A673 (cell line): ENCODE measurements around the gene SPATA6L. TPM values are rescaled to one million over a fixed set of nuclear protein-coding genes. Genes with fewer than 3 reads are reported as not detected.

ENCODE experiments used
- BruUV-seq: library from RNA; stranded (reverse); fragments of 400-500 nt; replicated peaks from 2 replicates; lab custom pipeline; 2021; lab: Mats Ljungman, UMichigan
- CTCF ChIA-PET: fragments of 300-600 bp; sonication (Branson Sonifier 250); formaldehyde crosslinking; loops from one replicate; lab custom pipeline; 2022; ENCODE audit warnings: antibody characterized with exemption; lab: Charles Lee
- POLR2A ChIA-PET: fragments of 300-600 bp; sonication (Branson Sonifier 250); formaldehyde crosslinking; loops from one replicate; lab custom pipeline; 2022; ENCODE audit warnings: antibody characterized with exemption; ENCODE audit not compliant: low non-redundant PET; lab: Charles Lee
- DNase-seq: peaks from one replicate; pipeline ENCODE4 v3.0.0-alpha.2; 2015; ENCODE audit warnings: low spot score
- H3K27ac ChIP-seq: fragments of 200-600 bp; sonication (generic); 2 replicates; pipeline ENCODE4 v1.5.1; 2016; ENCODE audit warnings: mixed run types, low read depth, mild to moderate bottlenecking, mixed read lengths, antibody characterized with exemption, low read length; ENCODE audit not compliant: poor library complexity, severe bottlenecking
- H3K27me3 ChIP-seq: fragments of 200-600 bp; sonication (generic); replicated peaks from 2 replicates; pipeline ENCODE4 v1.6.1; 2017; ENCODE audit warnings: mixed run types, low read depth, mild to moderate bottlenecking, mixed read lengths, antibody characterized with exemption, low read length; ENCODE audit not compliant: insufficient read depth, poor library complexity
- H3K36me3 ChIP-seq: fragments of 200-600 bp; sonication (generic); 2 replicates; pipeline ENCODE4 v1.6.1; 2016; ENCODE audit warnings: mixed run types, mild to moderate bottlenecking, mixed read lengths, antibody characterized with exemption, low read length; ENCODE audit not compliant: insufficient read depth, poor library complexity, severe bottlenecking
- H3K4me1 ChIP-seq: fragments of 200-600 bp; sonication (generic); 2 replicates; pipeline ENCODE4 v1.6.1; 2017; ENCODE audit warnings: mixed run types, mild to moderate bottlenecking, mixed read lengths, antibody characterized with exemption, low read length; ENCODE audit not compliant: insufficient read depth, poor library complexity, severe bottlenecking
- H3K4me3 ChIP-seq: fragments of 200-600 bp; sonication (generic); 2 replicates; pipeline ENCODE4 v1.5.1; 2016; ENCODE audit warnings: low read depth, mixed run types, mild to moderate bottlenecking, mixed read lengths, low read length; ENCODE audit not compliant: poor library complexity, severe bottlenecking
- H3K9me3 ChIP-seq: fragments of 200-600 bp; sonication (generic); 2 replicates; pipeline ENCODE4 v1.6.1; 2016; ENCODE audit warnings: mixed run types, low read depth, mild to moderate bottlenecking, mixed read lengths, antibody characterized with exemption, low read length; ENCODE audit not compliant: poor library complexity, severe bottlenecking
- EZH2 ChIP-seq: fragments of 200-600 bp; sonication (generic); IDR thresholded peaks from 2 replicates; pipeline ENCODE4 v1.6.1; 2017; ENCODE audit warnings: borderline replicate concordance, low read depth, mild to moderate bottlenecking, mixed read lengths, antibody characterized with exemption, low read length; ENCODE audit not compliant: poor library complexity, severe bottlenecking
- intact Hi-C: fragments of 100-400 bp; cut with micrococcal nuclease; formaldehyde crosslinking; loops from one replicate; pipeline ENCODE4 v1.10.0; 2022; ENCODE audit not compliant: unreplicated experiment
- total RNA-seq: library from RNA; stranded (reverse); gene quantifications from 2 replicates; pipeline ENCODE4 v1.2.3, GENCODE V29; 2021
- TF ChIP-seq, protein P1 (sequence below): fragments of 300-800, 200-600 bp; sonication (generic); conservative IDR thresholded peaks from 2 replicates; pipeline ENCODE4 v1.5.1; 2017; ENCODE audit warnings: low read depth, mild to moderate bottlenecking, antibody characterized with exemption, low read length, moderate library complexity, mixed read lengths

SPATA6L gene
- total RNA-seq, 1 experiment from 2014 or later = 21.2 TPM

DNA sequence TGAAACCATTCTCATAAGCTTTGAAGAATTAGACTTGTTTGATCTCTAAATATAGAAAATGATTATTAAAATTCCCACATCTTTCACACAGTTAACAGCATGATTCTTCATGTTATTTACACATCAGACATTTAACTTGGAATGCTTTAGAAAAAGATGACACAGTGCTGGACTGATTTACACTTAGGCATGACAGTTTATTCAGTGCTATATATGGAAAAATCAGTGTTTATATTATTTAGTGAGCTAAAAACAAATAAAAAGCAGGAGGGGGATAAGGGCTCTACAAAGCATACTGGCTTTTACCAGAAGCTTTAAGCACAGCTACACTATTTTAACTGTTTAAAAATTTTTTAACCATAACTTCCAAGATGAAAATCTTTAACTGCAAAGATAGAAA, 43.1 kb upstream of the SPATA6L start:
- Histone ChIP-seq H3K4me1 (peaks cover 16% of the 10 kb centered on the region), H3K4me3 (no peak overlapping the region), H3K27me3 (no peaks in the 10 kb centered on the region), H3K36me3 (peaks cover 67% of the 10 kb centered on the region), H3K27ac (no peak overlapping the region), H3K9me3 (no peaks in the 10 kb centered on the region)
- TF ChIP-seq EZH2 = no peak
- TF ChIP-seq, protein P1, sequence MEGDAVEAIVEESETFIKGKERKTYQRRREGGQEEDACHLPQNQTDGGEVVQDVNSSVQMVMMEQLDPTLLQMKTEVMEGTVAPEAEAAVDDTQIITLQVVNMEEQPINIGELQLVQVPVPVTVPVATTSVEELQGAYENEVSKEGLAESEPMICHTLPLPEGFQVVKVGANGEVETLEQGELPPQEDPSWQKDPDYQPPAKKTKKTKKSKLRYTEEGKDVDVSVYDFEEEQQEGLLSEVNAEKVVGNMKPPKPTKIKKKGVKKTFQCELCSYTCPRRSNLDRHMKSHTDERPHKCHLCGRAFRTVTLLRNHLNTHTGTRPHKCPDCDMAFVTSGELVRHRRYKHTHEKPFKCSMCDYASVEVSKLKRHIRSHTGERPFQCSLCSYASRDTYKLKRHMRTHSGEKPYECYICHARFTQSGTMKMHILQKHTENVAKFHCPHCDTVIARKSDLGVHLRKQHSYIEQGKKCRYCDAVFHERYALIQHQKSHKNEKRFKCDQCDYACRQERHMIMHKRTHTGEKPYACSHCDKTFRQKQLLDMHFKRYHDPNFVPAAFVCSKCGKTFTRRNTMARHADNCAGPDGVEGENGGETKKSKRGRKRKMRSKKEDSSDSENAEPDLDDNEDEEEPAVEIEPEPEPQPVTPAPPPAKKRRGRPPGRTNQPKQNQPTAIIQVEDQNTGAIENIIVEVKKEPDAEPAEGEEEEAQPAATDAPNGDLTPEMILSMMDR = no peak
- intact Hi-C loops = no loop called here
- ChIA-PET CTCF (no interaction called here), POLR2A (no interaction called here)
- no TSS peak for BruUV-seq
- no peak for DNase-seq

DNA sequence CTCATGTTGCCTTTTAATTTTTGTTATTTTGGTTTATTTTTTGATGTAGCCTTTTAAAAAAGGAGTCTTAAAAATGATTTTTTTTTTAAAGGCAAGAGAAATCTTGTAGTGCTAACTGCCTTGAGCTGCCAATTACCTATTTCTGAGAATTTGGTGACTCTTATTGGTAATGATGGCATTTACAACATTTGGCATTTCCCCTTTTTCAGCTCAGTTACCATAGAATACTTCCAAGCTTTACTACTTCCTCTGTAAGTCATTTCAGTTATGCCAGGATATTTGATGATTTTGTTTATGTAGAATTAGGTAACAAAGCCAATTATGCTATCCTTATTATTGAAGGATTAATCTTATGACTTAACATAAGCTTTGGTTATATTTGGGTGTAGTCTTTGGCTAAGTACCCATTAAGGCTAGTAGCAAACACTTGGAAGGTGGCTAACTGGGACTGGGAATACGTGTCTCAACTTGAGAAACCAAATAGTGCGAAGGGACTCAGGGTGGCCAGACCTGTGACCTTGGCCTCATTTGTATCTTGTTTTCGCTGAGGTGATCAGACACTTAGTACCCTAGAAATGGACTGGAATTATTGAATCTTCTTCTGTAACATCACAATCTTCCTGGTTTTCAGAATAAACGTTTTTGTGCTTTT, 40.8 kb upstream of the SPATA6L start:
- ChIA-PET CTCF (no interaction called here), POLR2A (interaction anchor here (0.6 kb wide), 1 partner anchor 13 kb away, joined by 4 read pairs; no protein-coding TSS in a partner anchor)
- intact Hi-C loops = no loop called here
- TF ChIP-seq, protein P1 = no peak
- TF ChIP-seq EZH2 = no peak
- Histone ChIP-seq H3K27me3 (no peaks in the 10 kb centered on the region), H3K4me1 (peaks cover 16% of the 10 kb centered on the region), H3K36me3 (peaks cover 77% of the 10 kb centered on the region), H3K9me3 (no peaks in the 10 kb centered on the region), H3K4me3 (no peak overlapping the region), H3K27ac (peak overlapping the region; percentile 4)
- no TSS peak for BruUV-seq
- DNase-seq = no peak

DNA sequence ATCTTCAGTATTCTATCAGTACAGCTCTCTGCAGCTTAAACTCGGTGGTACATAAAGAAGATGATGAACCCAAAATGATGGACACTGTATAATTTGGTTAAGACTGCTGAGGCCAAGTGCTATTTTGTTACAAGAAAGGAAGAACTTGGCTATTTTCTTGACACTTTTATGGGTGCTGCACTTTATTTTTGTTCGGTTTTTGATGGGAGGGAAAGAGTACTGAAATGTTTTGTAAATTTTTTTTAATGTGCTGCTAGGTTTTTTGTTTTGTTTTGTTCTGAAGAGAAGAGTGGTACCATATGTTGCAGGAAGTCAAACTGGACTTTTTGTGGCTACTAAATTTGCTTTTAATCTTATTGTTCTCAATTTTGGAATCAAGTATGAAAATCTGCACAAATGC, 39.7 kb upstream of the SPATA6L start:
- POLR2A ChIA-PET = no interaction called here

More for the DNA sequence above, 39.7 kb upstream of the SPATA6L start:
- CTCF ChIA-PET = no interaction called here
- H3K36me3 ChIP-seq = peaks cover 77% of the 10 kb centered on the region
- peak overlapping the region; percentile 4 for H3K27ac ChIP-seq
- no peaks in the 10 kb centered on the region for H3K27me3 ChIP-seq
- BruUV-seq = no TSS peak
- intact Hi-C loops = no loop called here
- no peaks in the 10 kb centered on the region for H3K9me3 ChIP-seq
- no peak for TF ChIP-seq EZH2
- TF ChIP-seq, protein P1 = no peak
- peaks cover 16% of the 10 kb centered on the region for H3K4me1 ChIP-seq
- no peak overlapping the region for H3K4me3 ChIP-seq
- no peak for DNase-seq
